HepG2 (cell line): Measurements from ENCODE around the gene CFAP61.

Experiments used
- ATF3 ChIP-seq: sonication (generic); formaldehyde crosslinking; IDR thresholded peaks from 2 replicates; pipeline ENCODE4 v1.4.0; 2020; ENCODE audit warnings: missing genetic modification reagents
- CTCF ChIP-seq: sonication (generic); formaldehyde crosslinking; IDR thresholded peaks from 2 replicates; pipeline ENCODE4 v1.5.0; 2020; ENCODE audit warnings: mild to moderate bottlenecking, missing genetic modification reagents, moderate library complexity
- EP300 ChIP-seq, 3 experiments: sonication (generic) in 1 of 3; formaldehyde crosslinking in 1 of 3; IDR thresholded peaks; 2 replicates each; pipeline versions ENCODE4 v1.5.1 to v1.6.1; 2011 to 2020; ENCODE audit warnings: low read depth in 2 of 3, low read length in 2 of 3, borderline replicate concordance in 1 of 3, improper control_type of control experiment in 1 of 3, mild to moderate bottlenecking in 1 of 3, missing genetic modification reagents in 1 of 3, moderate library complexity in 1 of 3
- ETV6 ChIP-seq: sonication (generic); formaldehyde crosslinking; conservative IDR thresholded peaks from 2 replicates; pipeline ENCODE4 v1.4.0; 2020; ENCODE audit warnings: missing genetic modification reagents
- MAFK ChIP-seq, 2 experiments: IDR thresholded peaks in 1 of 2; conservative IDR thresholded peaks in 1 of 2; 2 replicates each; pipeline ENCODE4 v1.6.1; 2011; ENCODE audit warnings: improper control_type of control experiment in 2 of 2, low read length in 2 of 2
- RAD21 ChIP-seq: fragments of 450-650 bp; formaldehyde crosslinking; IDR thresholded peaks from 2 replicates; pipeline ENCODE4 v1.5.0; 2020; ENCODE audit warnings: mild to moderate bottlenecking
- SKIL ChIP-seq: sonication (generic); formaldehyde crosslinking; IDR thresholded peaks from 2 replicates; pipeline ENCODE4 v1.8.0; 2022; ENCODE audit warnings: missing genetic modification reagents, mild to moderate bottlenecking, moderate library complexity, borderline replicate concordance
- SOX5 ChIP-seq: IDR thresholded peaks from 2 replicates; pipeline ENCODE4 v1.6.1; 2016; ENCODE audit warnings: borderline replicate concordance
- TAF1 ChIP-seq: sonication (generic); formaldehyde crosslinking; IDR thresholded peaks from 2 replicates; pipeline ENCODE4 v1.4.0; 2020; ENCODE audit warnings: missing genetic modification reagents
- ZFP91 ChIP-seq: sonication (generic); formaldehyde crosslinking; IDR thresholded peaks from 2 replicates; pipeline ENCODE4 v1.9.0; 2022; ENCODE audit warnings: missing genetic modification reagents, mild to moderate bottlenecking, borderline replicate concordance
- ZNF180 ChIP-seq: sonication (generic); formaldehyde crosslinking; IDR thresholded peaks from 2 replicates; pipeline ENCODE4 v1.4.0; 2020; ENCODE audit warnings: low read depth, missing genetic modification reagents, borderline replicate concordance
- ZNF232 ChIP-seq: sonication (generic); formaldehyde crosslinking; IDR thresholded peaks from 2 replicates; pipeline ENCODE4 v1.4.0; 2020; ENCODE audit warnings: missing genetic modification reagents, borderline replicate concordance
- ZNF280B ChIP-seq: sonication (generic); formaldehyde crosslinking; IDR thresholded peaks from 2 replicates; pipeline ENCODE4 v1.5.0; 2020; ENCODE audit warnings: missing genetic modification reagents, mild to moderate bottlenecking, borderline replicate concordance
- ZNF639 ChIP-seq: conservative IDR thresholded peaks from 2 replicates; pipeline ENCODE4 v1.6.1; 2018; ENCODE audit warnings: missing genetic modification reagents

- TF ChIP-seq SOX5 (no peak), ZNF280B (CRISPR knock-in tag) (no peak), RAD21 (CRISPR knock-in tag) (no peak), SKIL (no peak), EP300 (IDR thresholded peaks at IDR 0.05; ENCODE audit: low read depth in 2 of 2, low read length in 2 of 2) (no peak), EP300 (CRISPR knock-in tag; IDR thresholded peaks at IDR 0.05; ENCODE audit: borderline replicate concordance) (no peak), ZNF180 (CRISPR knock-in tag) (no peak), CTCF (CRISPR knock-in tag) (no peak), ZNF639 (no peak), ZFP91 (CRISPR knock-in tag) (no peak), ZNF232 (CRISPR knock-in tag) (no peak), ETV6 (CRISPR knock-in tag) (no peak), ATF3 (no peak), TAF1 (CRISPR knock-in tag) (no peak), MAFK (conservative IDR thresholded peaks at IDR 0.05 in 1 of 2, IDR thresholded peaks at IDR 0.05 in 1 of 2; ENCODE audit: low read length in 2 of 2) (no peak)
Measured at GRCh38 chr20:20289331-20289730, 237.0 kb downstream of the CFAP61 start.
